A204.1 (cell line): Measurements from ENCODE around the gene RPA1.
"Not testable (repeated sequence)": the region's sequence is repeated elsewhere in the genome, so short reads cannot be mapped to it uniquely, and the experiment has no call there.

ENCODE experiments used
- FAIRE-seq: peaks from 2 replicates; lab custom pipeline; 2012; peaks lifted over from hg19 to GRCh38; lab: Jason Lieb, UNC

Gene RPA1

DNA sequence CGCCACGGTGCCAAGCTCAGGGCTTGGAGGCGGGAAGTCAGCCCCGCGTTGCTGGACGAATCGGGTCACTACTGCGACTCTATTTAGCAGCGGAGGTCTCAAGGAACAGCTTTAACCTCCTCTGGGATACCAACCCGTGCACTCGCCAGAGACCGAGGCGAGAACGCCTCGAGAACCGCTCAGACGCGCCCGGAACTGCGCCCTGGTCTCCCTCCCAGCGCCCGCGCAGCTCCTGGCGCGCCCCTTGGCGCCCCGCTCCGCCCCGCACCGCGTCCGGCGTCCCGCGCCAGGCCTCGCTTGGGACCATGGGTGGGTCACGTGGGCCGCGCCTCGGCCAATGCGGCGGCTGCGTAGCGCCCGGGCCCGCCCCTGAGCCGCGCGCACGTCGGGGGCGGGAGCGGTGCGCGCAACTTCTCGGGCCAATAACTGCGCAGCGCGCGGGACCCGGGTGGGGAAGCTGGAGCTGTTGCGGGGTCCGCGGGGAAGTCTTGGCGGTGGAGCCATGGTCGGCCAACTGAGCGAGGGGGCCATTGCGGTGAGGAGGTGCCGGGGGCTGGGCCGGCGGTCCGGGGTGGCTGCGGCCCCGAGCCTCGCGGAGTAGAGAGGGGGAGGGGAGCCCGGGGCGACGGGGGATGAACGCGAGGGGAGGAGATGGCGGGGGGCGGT is at the start of gene RPA1, which contains the start of gene SMYD4:
Gene RPA1 (plus strand): TSS at position 414 of the 666 bp plus-strand sequence. CDS start 89 bp downstream, at position 503.
Gene SMYD4 (minus strand): TSS at position 311 of the 666 bp plus-strand sequence. CDS start 1,908 bp downstream, outside the sequence.
- FAIRE-seq, result no peak

DNA sequence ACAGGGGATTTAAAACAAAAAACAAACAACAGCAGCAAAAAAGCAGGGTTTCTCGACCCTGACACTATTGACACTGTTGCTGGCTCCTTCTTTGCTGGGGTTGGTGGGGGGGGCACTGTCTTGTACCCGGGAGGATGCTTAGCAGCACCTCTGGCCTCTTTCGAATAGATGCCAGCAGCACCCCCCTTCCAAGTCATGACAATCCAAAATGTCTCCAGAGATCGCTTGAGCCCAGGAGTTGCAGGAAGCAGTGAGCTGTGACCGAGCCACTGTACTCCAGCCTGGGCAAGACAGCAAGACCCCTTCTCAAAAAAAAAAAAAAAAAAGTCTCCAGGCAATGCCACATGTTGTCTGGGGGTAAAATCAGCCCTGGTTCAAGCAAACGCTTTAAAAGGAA is 47.6 kb upstream of the RPA1 start:
- FAIRE-seq, result no peak

DNA sequence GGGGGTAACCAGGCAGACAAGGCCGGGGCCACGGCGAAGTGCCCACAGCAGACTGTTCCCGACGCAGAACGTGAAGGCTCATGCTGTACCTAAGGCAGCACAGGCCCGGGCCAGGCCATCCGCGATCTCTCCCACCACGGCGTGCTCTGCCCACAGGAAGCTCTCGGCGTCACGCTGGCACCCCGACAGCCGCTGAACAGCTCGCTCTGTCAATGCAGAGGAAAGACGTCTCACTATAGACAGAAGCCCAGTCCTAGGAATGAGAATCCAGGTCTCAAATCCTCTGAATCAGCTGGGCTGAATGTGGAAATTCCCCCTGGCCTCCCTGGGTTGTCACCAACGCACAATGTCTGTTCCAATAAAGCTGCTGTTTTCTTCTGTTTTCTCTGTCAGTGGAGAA is 46.5 kb upstream of the RPA1 start:
- no peak for FAIRE-seq

DNA sequence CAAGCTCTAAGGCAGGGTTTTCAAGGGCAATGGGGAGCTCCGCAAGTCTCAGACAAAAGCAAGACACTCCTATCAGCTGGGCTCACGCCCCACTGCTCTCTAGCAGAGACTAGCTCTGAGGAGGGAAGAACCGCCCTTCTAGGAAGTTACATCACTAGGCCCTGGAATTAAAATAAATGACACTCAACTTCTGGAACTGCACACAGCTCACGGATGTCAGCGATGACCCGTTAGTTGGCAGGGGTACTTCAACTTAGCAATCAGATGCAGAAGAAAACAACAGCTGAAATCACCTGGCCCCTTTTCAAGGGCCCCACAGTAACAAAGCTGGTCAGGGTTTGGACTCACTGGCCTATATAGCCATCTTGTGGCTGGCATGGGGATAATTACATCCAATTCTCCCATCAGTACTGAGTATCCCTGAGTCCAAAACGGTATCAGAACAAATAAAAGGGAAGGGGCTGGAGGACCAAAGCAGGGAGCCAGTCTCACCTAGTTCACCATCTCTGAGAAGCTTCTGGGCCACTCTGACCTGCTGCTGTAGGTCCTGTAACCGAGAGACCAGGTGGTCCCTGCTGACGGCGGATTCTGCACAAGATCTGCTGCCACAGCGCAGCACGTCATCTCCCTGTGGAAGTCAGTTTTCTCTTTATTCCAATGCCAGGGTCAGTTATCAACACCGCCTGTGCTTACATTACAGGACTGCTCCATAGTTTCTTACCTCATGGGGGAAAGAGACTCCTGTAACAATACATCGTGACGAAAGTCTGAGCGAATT is 45.8 kb upstream of the RPA1 start:
- FAIRE-seq, result no peak

DNA sequence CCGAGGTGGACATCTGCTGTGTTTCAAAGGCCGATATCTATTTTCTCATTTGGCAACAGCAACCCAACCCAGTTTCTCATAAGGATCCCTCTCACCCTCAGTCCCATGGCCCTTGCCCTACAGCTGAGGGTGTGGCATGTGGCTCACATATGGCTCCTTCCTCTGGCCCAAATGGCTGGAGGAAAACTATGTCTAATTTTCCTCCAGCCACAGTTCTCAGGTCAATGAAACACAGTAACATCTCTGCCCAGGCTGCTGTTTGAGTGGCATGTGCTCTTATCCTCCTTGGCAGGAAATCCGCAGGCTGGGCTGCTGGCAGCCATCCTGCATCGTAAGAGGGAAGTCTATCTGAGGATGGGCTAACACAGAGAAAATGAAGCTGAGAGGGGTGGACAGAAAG is 43.9 kb upstream of the RPA1 start:
- no peak for FAIRE-seq

DNA sequence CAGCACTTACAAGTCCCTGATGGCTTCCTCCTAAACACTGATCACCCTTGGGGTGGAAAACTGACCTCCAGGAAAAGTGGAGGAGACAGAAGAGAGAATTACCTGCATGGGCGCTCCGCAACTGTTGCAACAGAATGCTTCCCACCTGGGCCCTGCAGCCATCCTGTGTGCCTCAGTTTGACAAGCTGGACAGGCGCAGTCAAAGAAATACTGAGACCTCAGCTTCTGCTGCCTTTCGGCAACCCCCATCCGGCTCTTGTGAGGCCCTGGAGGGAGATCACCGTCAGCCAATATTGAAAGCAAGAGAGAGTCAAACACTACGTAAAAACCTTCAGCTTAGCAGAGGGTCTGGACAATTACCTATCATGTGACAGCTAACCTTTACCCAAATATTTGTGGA is 43.1 kb upstream of the RPA1 start:
- FAIRE-seq, result no peak

DNA sequence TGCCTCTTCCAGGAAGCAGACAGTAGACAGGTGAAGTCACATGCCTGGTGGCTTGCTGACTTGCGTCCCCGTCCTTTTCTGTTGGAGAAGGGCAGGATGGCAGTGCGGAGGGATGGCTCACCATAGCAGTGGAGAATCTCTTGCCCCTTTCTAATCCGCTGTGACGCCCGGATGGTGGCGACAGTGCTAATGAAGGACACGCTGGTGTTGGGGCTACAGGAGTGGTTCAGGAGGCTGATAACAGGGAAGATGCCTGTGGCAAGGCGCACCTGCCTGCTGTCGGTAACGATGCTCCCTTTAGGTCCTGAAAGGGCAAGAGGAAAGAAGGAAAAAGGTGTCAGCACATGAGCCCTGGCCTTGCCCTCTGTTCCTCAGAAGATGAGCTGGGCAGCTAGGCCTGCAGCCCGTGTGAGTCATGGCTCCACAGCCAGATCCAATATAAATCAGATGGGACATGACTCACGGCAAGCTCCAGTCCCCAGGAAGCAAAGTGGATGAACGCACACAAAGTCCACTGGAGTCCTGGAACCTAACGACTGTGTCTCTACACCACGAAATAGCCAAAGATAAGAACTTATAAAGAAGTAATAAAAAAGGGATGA is 42.4 kb upstream of the RPA1 start:
- FAIRE-seq, result peak; percentile 57

DNA sequence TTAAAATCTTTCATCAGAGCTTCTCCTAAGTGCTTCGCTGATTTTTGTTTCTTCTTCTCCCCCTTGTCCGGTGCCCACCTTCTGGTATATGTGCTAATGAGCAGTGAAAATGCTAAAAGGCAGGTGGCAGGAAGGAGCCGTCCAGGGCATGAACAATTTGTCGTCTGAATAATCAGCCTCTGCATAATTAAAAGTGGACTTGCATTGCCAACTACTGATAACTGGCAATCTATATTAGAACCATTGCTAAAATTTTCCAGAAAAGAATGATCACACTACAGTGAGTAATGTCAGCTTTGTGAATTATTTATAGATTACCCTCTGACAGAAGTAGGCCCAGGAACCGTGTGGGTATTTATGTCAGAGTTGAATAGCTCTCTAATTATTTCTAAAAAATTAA is 39.9 kb upstream of the RPA1 start:
- no peak for FAIRE-seq

DNA sequence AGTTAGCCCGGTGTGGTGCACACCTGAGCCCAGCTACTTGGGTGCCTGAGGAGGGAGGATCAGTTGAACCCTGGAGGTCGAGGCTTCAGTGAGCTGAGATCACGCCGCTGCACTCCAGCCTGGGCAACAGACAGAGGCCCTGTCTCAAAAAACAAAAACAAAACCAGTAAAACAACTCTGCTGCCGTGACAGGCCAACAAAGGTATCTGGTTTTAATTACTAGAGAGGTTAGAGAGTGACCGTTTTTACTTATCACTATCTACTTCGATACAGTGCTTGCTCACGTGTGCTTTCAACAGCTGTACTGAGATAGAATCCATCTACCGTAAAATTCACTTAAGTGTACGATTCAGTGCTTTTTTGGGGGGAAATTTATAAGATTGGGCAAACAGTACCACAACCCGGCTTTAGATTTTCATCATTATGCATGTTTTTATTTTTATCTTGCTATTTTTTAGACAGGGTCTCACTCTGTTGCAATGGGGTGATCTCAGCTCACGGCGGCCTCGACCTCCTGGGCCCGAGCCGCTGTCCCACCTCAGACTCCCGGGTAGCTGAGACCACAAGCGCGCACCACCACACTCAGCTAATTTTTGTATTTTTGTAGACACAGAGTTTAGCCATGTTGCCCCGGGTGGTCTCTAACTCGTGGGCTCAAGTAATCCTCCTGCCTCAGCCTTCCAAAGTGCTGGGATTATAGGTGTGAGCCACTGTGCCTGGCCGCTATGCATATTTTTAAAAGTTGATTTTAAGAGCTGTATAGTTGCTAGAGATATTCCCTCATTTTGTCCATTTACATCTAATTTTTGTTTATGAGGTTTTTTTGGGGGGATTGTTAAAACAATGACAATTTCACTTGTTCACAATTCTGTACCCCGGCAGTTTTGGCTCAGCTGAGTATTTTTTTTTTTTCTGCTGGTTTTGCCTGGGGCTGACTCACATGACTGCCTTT is 37.0 kb upstream of the RPA1 start:
- no peak for FAIRE-seq

DNA sequence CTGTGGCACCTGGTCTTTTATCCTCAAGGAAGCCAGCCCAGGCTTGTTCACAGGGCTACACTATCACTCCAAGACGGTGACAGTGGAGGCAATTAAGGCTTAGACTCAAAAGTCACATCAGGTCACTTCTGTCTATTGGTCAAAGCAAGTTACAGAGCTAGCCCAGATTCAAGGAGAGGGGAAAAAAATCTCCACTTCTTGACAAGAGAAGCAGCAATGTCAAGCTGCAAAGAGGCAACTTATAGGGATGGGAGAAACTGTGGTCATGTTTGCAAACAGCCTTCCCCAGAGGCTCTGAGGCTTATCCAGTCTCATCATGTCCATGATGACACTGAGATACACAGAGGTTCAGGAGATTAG is 36.4 kb upstream of the RPA1 start:
- no peak for FAIRE-seq

DNA sequence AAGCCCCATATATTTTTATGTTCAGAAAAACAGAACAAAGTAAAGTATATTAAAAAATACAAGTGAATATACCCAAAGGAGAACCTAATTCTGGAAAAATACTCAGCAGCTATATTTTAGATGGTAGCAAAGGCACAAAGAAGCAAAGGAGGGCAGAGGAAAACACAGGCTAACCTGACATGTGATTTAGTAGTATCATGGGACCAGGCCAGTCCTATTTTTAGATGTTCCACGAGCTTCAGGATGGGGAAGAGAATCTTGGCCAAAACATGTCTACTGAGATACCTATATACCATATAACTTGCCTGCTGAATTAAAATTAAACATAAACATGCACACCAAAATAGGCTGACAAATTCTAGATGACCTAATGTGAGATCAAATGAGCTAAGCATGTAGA is 33.0 kb upstream of the RPA1 start:
- FAIRE-seq, result no peak

DNA sequence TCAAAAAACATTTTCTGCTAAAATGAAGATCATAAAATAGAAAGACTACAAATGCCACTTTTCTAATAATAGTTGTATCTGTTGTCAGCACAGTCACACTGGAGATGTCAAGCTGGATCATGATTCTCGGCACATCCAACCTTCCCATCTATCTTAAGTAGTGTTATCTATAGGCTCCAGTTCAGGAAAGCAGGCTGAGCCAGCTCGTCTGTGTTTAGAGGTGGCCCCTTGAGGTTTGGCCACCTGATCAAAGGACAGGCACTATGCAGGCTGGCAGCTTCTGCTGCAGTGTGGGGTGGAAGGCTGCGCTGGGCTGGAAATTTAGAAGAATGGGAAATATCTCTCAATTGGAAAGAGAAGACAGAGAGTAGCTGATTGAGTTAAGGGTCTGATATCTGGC is 32.5 kb upstream of the RPA1 start:
- no peak for FAIRE-seq

DNA sequence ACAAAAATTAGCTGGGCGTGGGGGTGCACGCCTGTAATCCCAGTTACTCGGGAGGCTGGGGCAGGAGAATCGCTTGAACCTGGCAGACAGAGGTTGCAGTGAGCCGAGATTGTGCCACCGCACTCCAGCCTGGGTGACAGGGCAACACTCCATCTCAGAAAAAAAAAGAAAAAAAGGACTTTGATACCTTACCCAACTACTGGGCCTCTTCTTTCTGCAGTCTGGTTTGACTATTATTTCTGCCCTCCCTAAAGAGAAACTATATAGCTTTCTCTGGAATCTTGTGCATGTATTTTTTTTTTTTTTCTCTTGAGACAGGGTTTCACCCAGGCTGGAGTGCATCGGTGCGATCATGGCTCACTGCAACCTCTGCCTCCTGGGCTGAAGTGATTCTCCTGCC is 32.0 kb upstream of the RPA1 start:
- not testable (repeated sequence) for FAIRE-seq

DNA sequence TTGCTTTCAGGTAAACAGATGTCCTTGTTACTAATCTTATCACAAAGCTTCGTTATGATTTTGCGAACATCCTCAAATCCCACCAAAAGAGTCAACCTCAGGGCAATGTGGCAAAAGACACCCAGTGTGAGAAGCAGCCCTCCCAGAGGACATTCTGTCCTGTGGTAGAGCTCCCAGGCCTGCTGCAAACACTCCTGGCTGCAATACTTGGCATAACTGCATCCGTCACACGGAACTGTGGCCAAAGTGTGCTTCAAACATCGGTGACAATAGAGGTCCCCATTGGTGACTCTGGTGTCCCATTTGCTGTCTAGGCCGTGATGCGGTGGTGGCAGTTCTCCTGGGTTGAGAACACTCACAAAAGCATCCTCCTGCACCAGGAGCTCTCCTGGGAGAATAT is 29.6 kb upstream of the RPA1 start:
- FAIRE-seq, result no peak

DNA sequence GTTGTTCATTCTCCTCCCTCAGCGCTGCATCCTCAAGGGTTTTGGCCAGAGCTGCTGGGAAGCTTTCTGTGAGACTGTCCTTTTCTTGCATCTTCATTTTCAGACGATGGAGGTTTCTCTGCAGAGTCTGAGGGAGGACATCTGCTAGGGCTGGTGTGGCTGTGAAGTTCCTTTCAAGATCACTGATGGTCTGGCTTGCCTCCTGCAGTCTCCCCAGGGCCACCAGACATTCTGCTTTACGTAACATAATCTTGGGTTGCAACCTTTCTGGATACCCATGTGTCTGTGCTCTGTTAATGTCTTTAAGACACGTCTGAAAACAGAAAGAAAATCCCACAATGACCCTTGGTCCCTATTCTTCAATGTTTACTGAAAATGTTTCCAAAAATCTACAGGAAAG is 29.1 kb upstream of the RPA1 start:
- no peak for FAIRE-seq

DNA sequence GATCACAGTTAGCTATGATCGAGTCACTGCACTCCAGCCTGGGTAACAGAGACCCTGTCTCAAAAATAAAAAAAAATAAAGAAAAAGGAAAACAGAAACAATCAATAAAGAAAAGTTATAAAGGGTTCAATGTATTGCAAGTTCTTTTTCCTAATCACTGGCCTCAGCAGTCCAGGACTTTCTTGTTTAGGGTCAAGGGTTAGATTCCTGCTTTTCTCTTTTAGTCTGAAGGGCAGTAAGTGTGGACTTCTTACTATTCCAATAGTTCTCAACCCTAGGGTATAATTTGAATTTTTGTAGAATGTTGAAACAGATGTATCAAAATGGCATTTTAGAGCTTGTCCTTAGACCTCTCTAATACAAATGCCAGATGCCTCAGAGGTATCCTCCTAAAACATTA is 27.4 kb upstream of the RPA1 start:
- no peak for FAIRE-seq

DNA sequence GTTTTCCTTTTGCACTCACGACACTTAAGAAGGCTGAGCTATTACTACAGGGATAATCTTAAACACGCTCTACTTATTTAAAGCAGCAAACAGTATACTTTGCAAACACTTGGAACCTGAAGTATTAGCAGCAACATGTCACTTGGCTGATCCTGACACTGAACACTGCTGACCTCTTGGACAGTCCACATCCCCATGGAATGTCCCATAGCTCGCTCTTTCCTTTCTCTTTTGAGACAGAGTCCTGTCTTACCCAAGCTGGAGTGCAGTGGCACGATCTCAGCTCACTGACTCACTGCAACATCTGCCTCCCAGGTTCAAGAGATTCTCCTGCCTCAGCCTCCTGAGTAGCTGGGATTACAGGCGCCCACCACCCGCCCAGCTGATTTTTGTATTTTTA is 26.5 kb upstream of the RPA1 start:
- no peak for FAIRE-seq

DNA sequence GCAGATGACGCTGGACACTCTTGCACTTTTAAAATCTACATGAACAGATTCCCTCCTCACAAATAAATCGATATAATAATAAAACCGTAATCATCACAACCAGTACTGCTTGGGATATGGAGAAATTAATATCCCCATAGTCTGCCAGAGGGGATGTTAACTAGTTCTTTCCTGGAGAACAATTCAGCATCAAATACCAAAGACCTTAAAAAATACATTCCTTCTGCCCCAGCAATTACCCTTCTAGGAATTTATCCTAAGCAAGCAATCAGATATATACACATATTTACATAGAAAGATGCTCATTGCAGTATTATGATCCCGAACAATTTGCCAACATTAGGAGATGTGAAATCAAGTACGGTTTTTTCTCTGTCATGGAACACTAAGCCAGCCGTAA is 21.9 kb upstream of the RPA1 start:
- no peak for FAIRE-seq

DNA sequence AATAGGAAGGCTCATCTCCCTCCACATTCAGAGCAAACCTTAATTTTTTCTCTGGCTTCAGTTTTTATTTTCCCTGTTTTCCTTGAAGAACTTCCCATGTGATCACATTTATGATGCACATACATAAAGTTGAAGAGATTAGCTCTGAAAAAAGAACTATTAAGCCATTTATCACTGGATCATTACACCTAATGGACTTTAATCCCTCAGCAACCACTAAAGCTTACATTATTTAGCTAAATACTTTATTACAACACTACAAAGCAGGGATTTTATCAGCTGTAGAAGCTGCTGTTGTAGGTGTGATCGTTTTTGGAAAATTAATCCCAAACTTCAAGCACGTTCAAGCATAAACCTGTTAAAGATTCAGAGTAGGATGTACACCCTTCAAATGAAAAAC is 21.2 kb upstream of the RPA1 start:
- FAIRE-seq, result no peak

DNA sequence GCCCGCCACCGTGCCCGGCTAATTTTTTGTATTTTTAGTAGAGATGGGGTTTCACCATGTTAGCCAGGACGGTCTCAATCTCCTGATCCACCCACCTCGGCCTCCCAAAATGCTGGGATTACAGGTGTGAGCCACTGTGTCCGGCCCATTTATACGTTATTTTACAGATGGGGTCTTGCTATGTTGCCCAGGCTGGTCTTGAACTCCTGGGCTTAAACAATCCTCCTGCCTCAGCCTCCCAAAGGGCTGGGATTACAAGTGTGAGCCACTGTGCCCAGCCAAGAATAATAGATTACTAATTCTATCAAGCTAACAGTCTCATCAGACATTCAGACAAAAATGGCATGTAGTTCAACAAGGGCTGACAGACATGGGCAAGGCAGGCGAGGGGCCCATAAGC is 20.0 kb upstream of the RPA1 start:
- not testable (repeated sequence) for FAIRE-seq

DNA sequence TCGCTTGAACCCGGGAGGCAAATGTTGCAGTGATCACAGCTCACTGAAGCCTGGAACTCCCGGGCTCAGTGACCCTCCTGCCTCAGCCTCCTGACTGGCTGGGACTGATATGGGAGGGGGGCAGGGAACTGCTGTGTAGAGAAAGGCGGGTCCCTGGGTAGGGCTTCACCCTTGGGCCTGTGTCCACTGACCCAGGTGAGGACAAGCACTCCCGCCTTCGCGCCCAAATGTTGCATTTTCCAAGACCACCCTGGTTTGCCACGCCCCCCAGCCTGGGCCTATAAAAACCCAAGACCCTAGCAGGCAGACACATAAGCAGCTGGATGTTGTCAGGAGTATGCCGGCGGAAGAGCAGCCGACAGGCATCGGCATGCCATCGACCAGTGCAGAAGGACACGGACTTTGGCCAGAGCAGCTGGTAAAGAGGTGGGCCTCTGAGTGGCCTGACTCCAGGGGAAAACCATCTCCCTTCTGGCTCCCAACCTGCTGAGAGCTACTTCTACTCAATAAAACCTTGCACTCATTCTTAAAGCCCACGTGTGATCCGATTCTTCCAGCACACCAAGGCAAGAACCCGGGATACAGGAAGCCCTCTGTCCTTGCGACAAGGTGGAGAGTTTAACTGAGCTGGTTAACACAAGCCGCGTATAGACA is 19.2 kb upstream of the RPA1 start:
- FAIRE-seq, result no peak

DNA sequence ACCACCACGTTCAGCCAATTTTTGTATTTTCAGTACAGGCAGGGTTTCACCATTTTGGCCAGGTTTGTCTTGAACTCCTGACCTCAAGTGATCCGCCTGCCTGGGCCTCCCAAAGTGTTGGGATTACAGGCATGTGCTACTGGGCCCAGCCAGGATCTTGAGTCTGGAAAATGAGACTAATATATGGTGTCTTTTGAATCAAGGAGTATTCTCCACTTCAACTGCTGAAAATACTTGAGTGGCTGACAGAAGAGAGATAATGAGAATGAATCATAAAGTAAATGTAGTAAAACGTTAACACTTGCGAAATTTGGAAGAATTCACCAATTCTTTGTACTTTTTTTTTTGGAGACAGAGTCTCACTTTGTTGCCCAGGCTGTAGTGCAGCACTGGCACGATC is 16.7 kb upstream of the RPA1 start:
- no peak for FAIRE-seq
